Liver (tissue), 3 donors: ENCODE data around the gene BCLAF1.

Source experiments
- ATF3 ChIP-seq: IDR thresholded peaks from 2 replicates; pipeline ENCODE4 v1.6.1; 2016; ENCODE audit warnings: antibody characterized with exemption
- CTCF ChIP-seq: fragments of 150-350 bp; IDR thresholded peaks from 2 replicates; pipeline ENCODE4 v1.5.1; 2017; ENCODE audit warnings: improper control_type of control experiment, low read depth, low read length; ENCODE audit not compliant: missing input control
- FOXA1 ChIP-seq: IDR thresholded peaks from 2 replicates; pipeline ENCODE4 v1.6.1; 2016; ENCODE audit warnings: antibody characterized with exemption
- GABPA ChIP-seq, 2 donors: IDR thresholded peaks in 1 of 2; conservative IDR thresholded peaks in 1 of 2; 2 replicates each; pipeline ENCODE4 v1.6.1; 2016; ENCODE audit warnings: antibody characterized with exemption in 2 of 2, mild to moderate bottlenecking in 1 of 2, moderate library complexity in 1 of 2
- HNF4G ChIP-seq: IDR thresholded peaks from 2 replicates; pipeline ENCODE4 v1.6.1; 2016; ENCODE audit warnings: antibody characterized with exemption
- JUND ChIP-seq, 2 donors: IDR thresholded peaks; 2 replicates each; pipeline ENCODE4 v1.6.1; 2016; ENCODE audit warnings: antibody characterized with exemption in 2 of 2
- MAX ChIP-seq: IDR thresholded peaks from 2 replicates; pipeline ENCODE4 v1.6.1; 2016; ENCODE audit warnings: antibody characterized with exemption
- RAD21 ChIP-seq, 2 donors: IDR thresholded peaks; 2 replicates each; pipeline ENCODE4 v1.6.1; 2016; ENCODE audit warnings: antibody characterized with exemption in 2 of 2, mild to moderate bottlenecking in 2 of 2
- REST ChIP-seq: IDR thresholded peaks from 2 replicates; pipeline ENCODE4 v1.6.1; 2016; ENCODE audit warnings: antibody characterized with exemption, mild to moderate bottlenecking
- SP1 ChIP-seq: IDR thresholded peaks from 2 replicates; pipeline ENCODE4 v1.6.1; 2018; ENCODE audit warnings: antibody characterized with exemption, mild to moderate bottlenecking
- TAF1 ChIP-seq: conservative IDR thresholded peaks from 2 replicates; pipeline ENCODE4 v1.6.1; 2016; ENCODE audit warnings: antibody characterized with exemption, mild to moderate bottlenecking
- YY1 ChIP-seq: IDR thresholded peaks from 2 replicates; pipeline ENCODE4 v1.6.1; 2016; ENCODE audit warnings: antibody characterized with exemption, mild to moderate bottlenecking
- ZBTB33 ChIP-seq: IDR thresholded peaks from 2 replicates; pipeline ENCODE4 v1.6.1; 2016; ENCODE audit warnings: antibody characterized with exemption
- donor health status: healthy.
- donor health status: healthy.

- no peak for TF ChIP-seq CTCF
- TF ChIP-seq ATF3: no peak
- TF ChIP-seq FOXA1: no peak
- TF ChIP-seq MAX: no peak
- TF ChIP-seq GABPA (IDR thresholded peaks at IDR 0.05 in 1 of 2, conservative IDR thresholded peaks at IDR 0.05 in 1 of 2): no peak
- TF ChIP-seq REST: no peak
- TF ChIP-seq YY1: no peak
- TF ChIP-seq TAF1: no peak
- TF ChIP-seq RAD21 (IDR thresholded peaks at IDR 0.05): no peak
- no peak for TF ChIP-seq ZBTB33
- TF ChIP-seq SP1: no peak
- no peak for TF ChIP-seq JUND (IDR thresholded peaks at IDR 0.05)
- no peak for TF ChIP-seq HNF4G
These were observed 59.3 kb downstream of the BCLAF1 start for GRCh38 chr6:136230219-136230853.
